ENCODE measurements around the gene MYO5B.

- TF ChIP-seq POLR2A (IDR thresholded peaks at IDR 0.05; ENCODE audit: low read length) (no peak), GATA1 (IDR thresholded peaks at IDR 0.05; ENCODE audit: low read depth, low read length) (no peak)
Observed at GRCh38 chr18:49846718-49847470, 348.1 kb downstream of the MYO5B start.

Data from erythroblast (primary cell).